Fibroblast of skin of left quadriceps (primary cell): ENCODE measurements around the gene XPO4.
A peak's percentile ranks its signal among the peaks of the same experiment; 100 is the strongest.

Source experiments
- DNase-seq, 2 experiments: peaks; one replicate each; pipeline ENCODE4 v3.0.0-alpha.2; 2013; ENCODE audit warnings: low read depth in 2 of 2

XPO4 gene

DNA sequence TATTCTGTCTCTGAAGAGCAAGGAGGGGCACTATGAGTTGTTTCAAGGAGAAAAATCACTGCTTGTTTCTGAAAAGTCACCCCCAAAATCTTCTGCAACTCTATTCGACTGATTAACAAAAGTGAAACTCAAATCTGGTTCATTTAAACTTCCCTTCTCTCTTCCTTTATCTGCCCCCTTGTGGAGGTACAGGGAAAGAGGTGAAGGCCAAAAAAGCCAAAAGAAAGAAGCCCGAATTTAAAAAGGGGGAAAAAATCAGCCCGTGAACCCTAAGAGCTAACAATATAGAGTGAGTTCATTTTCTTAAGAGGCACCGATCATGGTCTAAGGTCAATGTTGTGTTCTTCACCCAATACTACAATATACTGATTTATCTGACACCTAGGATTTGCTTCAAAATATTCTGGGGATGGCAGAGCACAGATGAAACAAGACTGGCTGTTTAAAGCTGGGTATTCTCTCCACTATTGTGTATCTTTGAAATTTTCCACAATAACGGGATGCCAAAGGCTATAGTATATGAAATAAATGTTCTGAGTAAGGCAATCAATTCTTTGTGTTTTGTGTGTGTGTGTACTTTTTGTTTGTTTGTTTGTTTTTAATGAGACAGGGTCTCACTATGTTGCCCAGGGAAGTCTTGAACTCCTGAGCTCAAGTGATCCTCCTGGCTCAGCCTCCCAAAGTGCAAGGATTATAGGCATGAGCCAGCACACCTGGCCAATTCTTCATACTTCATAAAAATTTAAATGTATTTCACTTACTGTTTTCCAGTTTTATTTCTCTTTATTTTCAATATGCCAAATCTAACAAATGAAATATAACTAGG lies 73.8 kb downstream of the XPO4 start:
- peak; percentile 25 to 37 for DNase-seq

DNA sequence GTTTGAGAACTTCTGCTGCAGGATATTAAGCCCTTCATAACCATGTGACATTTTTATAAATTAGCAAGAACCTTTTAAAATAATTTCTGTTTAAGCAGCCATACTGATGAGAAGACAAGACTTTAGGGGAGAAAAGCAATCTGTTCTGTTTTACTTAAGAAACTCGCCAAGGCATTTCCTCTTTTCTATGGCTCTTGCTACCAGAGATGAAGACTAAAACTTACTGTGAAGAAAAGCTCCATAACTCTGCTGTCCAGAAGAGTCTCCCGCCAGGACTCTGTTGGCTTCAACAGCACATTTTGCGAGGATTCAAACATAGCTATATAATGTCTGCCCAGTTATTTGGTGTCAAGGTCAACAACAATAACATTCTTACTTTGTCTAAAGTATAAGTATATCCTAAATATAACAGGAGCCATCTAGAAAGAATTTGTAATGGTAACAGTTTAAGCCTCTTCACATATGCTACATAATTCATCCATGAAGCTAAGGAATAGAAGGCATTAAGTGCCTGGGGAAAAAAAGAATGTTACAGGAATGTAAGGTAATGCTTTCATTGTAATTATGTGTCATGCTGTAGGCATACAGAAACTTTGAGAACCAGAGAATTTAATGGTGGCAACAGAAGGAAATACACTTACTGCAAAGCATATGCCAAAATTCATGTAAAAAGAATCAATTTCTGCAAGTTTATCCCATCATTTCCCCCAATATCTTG lies 75.5 kb downstream of the XPO4 start:
- DNase-seq = peak; percentile 44 to 47

DNA sequence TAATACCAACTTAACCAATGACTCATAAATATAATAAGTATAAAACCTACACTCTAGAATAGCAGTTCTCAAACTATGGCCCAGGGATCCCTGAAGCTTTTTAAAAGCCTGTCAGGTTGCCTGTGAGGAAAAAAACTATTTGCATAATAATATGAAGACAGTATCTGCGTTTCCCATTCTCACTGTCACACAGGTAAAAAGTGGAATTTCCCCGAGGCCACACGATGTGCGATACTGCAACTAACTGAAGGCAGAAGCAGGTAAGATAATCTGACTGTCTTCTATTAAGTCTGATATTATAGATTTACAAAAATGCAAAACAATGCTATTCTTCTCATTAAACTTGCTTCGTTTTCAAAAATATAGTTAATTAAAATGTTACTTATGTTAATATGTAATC lies 76.2 kb downstream of the XPO4 start:
- no peak for DNase-seq

DNA sequence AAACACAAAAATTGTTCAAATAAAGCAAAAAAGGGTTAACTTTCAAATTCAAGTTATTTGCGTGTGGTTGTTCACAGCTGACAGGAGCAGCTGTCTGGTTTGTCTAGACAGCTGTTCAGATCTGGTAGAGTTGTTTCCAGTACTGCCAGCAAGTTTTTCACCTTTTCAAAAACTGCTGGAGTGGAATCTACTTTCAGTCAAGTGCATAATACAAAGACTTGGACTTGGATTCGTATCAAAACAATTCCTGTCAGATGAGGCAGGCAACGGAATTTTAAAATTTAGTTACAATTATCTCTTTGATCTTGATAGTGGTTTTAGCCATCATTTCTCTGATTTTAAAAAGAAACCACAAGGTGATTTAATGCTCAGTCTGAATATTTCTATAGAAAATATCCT lies 77.1 kb downstream of the XPO4 start:
- no peak for DNase-seq

DNA sequence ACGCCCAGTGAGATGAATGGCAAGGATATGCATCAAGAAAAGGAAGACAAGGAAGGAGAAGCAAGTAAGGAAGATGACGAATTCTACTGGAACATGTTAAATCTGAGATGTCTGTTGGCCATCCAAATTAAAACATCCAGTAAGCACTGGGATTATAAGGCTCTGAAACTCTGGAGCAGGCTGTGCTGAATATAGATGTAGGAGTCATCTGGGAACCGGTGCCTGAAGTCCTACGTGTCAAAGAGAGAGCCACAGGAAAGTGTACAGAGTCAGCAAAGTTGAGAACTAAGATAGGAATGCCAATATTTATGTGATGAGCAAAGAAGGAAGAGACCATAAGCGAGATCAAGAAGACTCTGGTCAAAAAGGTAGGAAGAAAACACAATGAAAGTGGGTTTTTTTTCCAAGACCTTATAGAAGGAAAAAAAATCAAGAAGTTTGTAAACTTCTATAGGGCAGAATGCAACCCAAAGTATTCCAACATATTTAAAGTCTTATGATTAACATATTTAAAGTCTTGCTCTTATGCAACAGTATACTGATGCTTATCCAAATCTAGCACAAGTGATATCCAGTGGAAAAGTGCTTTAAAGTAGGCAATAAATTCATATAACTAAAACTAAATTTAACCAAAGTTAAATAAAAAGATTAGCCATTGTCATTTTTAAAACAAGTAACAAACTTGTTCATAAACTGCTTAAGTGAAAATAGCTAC lies 77.6 kb downstream of the XPO4 start:
- no peak for DNase-seq

DNA sequence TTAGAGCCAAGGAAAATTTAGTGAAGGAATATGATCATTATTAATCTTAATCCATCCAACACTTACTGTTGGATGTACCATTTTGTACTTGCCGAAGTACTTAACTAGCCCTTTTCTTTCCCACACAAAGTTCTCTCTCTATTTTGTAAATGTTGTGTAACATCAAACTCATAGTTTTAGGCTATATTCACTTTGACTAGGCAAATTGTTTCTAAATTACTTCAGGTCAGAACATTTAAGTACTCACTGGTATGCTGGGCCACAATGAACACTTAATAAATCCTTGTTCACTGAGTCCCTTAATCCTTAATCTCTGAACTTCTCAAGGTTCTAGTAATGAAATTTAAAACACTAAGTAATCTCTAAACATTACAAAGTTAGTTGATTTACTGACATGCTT lies 79.5 kb downstream of the XPO4 start:
- no peak for DNase-seq

DNA sequence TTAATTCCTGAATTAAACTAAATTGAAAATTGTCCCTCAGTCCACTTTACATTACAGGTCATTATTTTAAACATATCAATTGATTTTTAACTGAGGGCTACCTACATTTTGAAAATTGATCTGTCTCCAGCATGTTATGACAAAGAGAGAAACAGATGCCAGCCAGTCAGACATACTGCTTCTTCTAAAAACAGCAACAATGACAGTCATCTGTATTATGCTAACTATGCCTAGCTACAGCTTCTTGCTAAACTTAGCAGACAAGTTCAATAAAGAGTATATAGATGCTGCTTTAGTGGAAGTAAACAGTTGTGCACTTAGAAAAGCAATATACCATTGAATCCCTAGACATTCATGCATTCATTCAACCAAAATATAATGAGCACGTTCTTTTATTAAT lies 80.1 kb downstream of the XPO4 start:
- DNase-seq = no peak

DNA sequence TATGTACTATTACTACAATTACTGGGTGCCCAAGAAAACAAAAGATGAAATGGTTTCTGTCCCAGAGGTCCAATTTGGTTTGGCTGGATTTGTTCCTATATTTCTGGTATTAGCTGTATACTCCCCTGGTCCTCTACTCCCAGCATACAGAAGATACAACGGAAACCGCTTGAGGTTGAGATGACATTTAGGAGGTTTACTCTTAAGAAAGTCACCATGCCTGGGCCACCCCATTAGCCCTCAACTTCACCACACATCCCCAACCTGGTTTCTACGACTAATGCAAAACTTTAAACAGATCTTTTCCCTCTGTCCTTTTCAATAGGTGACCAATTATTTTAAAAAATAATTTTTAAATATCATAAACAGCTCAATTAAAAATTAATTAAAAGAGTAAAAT lies 82.8 kb downstream of the XPO4 start:
- DNase-seq = no peak

DNA sequence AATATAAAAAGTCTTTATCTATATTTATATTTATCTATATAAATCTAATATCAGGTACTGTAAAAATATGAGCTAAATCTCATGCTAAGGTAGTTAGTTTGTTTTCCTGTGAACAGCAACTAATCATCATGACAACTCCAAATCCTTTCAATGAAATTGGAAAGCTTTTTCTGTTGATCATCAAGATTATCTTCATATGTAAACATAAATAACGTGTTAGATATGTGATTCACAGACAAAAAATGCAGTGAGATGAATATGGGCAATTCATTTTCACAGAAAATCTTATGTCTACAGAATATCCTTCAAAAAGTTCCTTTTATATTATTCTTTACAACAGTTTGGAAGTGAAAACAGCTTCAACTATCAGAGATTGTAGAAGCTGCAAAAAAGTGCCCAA lies 87.1 kb downstream of the XPO4 start:
- DNase-seq = no peak

DNA sequence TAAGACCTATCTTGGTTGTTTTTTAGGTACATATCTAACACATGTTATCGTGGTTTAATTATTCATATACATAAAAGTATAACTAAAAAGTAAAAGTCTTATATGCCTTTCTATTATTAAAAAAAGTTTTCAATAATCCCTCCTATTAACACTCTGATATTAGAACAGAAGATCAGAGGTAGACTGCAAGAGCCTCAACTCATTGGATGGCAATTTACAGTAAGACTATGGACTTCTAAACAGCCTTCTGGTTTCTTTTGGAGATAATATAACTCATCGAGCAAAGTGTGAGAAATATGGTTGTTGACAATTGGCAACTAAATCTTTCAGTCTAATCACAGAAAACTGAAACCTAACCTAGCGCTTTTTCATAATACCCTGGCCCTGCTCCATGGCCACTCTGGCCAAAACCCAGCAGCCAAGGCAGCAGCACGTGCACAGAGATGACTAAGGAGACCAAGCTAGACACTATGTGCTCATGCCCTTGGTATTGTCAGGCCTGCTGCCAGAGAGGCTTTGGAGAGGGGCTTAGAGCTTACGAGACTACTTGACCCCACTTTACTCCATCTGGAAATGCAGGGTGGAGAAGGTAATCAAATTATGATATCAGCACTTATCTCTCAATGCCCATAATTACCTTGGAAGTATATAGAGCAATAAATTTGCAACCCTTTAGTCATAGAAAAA lies 88.2 kb downstream of the XPO4 start:
- DNase-seq = peak; percentile 91 to 92

DNA sequence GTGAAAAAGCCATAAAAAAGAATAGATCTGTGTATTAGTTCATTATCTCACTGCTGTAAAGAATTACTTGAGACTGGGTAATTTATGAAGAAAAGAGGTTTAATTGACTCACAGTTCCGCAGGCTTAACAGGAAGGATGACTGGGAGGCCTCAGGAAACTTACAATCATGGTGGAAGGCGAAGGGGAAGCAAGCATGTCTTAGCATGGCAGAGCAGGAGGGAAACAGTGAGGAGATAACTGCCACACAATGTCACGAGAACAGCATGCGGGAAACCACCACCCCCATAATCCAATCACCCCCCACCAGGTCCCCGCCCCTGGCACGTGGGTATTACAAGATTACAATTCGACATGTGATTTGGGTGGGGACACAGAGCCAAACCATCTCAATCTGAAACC lies 89.7 kb downstream of the XPO4 start:
- DNase-seq = no peak

DNA sequence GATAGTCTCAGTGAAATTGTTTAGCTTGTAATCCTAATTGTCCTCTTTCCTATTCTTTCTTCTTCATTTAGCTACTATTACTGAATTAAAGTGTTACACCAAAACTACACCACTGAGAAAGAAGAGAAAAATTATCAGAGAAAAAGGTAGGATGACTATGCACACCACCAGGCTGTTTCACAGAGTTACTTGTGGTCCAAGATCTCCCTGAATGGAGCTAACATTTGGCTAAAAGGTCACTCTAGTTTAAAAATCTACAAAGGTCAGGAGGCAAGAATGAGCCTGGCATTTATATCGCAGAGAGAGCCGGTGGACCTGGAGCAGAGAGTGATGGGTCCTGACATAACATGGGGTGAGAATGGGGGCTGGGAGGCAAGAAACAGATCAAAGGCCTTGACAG lies 91.7 kb downstream of the XPO4 start:
- DNase-seq = no peak

DNA sequence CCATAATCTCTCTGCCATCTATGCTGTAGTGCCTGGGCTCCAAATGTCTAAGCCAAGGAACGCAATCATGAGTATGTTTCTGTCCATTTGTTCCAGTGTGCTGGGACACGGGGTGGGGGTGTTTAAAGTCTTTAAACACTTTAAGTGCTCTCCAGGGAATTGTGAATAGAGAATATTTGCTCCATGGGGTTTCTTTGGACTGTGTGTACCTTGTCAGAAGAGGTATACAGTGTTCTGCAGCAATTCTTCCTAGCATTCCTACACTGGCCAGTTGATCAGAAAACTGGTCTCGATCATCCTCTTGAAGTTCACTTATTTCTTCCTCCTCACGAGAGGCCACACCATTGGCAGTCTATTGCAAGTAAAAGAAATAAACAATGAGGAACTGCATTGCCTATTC lies 93.7 kb downstream of the XPO4 start:
- DNase-seq = no peak

DNA sequence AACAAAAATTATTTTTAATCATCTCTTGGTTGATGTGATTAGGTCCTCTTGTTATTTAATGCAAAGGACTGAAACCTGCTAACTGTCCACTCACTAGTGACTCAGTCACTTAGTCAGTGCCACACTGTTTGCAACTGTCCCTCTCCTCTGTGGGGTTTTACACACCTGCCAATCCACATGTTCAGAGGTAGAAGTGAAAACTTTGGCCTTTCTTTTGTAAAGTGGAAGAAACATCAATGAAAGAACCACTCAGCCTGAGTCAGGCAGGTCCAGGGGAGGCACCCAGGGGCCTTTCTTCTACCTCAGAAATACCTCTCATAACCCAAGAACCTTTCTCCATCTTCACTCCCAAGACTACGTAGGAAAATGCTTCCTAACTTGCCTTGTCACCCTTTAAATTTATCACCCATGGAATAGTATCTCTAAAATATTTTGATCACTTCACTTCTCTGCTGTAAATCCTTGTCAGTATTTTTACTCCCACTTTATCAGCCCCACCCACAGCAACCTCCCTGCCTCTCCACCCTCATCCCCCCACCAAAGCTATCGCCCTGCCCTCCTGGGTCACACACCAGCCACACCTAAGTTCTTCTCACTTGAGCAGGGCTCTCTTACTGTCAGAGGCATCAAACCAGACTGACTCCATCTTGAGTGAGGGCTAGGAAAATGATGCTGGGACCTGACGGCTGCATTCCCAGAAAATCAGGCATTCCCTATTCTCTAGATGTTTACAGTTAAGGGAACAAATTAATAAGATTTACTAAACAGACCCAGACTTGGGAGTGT lies 99.2 kb downstream of the XPO4 start:
- no peak for DNase-seq

DNA sequence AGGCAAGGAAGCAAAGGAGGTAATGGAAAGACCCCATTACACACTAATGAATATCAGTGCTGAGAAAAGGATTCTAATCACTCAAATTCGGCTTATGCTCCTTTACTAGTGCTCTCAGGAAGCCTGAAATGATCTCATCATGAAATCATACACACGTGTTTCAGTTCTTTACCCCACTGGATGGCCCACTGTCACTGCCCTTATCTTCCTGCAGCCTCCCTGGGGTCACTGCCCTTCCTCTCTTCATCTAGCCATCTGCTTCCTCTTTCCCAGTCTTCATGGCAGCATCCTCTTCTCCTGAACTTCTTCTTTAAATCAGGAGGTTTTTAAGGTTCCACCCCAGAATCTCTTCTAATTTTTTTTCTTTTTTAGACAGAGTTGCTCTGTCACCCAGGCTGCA lies 100.8 kb downstream of the XPO4 start:
- no peak for DNase-seq

DNA sequence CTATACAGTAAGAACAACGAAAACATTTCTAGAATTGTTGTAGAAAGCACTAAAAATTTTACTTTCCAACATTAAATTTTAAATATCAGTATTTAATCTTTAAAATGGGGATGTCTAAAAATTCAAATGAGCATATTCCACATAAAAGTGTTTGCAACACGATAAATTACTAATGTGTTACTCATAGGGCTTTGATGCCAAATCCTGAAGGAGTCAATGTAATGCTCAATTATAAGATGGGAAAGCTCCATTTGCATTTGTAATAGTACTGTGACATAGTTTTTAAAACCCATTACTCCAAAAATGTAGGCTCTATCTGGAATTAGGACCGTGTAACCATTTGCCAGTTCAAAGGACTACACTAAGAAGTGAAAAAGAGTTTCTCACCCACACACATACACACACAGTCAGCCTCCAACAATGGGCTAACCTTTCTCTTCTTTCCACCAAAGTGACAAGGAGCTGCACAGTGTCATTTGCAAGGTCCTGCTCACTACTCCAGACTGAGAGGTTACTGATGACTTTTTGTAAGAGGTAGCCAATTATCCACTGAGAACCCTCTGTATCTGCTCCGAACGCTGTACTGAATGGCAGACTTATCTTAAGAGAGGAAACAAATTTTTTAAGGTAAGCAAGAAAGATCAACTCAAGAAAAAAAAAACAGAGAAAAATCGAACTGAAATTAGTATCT lies 102.7 kb downstream of the XPO4 start:
- peak in 1 of 2 experiments; percentile 5 for DNase-seq

DNA sequence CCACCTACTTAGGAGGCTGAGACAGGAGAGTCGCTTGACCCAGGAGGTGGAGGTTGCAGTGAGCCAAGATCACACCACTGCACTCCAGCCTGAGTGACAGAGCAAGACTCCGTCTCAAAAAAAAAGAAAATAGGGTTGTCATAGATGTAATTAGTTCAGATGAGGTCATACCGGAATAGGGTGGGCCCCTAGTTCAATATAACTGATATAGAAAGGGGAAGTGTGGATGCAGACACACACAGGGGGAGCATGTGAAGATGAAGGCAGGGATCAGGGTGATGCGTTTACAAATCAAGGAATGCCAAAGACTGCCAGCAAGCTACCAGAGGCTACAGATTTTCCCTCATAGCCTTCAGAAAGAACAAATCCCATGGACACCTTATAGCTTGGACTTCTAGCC lies 104.5 kb downstream of the XPO4 start:
- no peak for DNase-seq

DNA sequence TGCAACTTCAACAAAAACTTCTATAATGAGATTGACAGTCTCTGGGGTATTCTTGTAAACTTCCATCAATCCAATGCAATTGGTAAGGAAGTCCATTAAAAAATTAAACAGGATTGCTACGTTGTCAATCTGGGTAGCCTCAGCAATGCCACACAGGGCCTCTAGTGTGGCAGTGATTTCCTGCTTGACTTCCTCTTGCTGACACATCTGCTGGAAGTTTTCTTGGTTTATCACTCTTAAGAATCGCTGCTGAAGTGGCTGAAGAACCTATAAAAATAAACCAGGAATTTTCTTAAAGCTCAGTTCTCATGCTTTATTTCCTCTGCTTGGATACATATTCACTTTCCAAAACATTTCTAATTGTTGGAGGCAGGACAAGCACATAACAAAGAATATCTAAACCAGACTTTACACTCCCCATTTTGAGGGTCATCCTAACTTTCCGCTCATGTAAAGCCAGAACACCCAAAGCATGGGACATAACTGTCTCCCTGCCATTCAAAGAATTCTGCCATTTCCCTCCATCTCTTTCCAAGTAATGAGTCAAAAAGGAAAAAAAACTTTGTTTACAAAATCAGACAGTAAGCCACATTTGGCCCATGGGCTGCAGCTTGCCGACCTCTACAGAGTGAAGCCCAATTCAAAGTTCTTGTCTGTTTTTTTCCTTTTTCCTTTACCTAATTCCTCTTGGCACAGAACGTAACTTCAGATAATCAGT lies 105.6 kb downstream of the XPO4 start:
- no peak for DNase-seq

DNA sequence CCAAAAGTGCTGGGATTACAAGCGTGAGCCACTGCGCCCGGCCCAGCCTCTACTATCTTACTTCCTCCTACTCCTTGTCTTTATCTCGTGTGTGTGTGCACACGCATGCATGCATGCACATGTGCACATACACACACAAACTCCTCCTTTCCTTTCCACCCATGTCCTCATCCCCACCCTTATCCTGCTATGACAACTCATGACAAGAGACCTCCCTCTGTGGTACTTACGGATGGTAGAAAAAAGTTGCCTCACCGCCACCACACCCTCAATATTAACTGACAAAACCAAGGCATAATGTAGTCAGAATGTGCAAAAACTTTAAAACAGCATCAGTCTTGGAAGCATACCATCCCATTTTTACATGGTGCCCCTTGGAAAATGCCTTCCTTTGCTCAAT lies 112.9 kb downstream of the XPO4 start:
- DNase-seq = no peak

DNA sequence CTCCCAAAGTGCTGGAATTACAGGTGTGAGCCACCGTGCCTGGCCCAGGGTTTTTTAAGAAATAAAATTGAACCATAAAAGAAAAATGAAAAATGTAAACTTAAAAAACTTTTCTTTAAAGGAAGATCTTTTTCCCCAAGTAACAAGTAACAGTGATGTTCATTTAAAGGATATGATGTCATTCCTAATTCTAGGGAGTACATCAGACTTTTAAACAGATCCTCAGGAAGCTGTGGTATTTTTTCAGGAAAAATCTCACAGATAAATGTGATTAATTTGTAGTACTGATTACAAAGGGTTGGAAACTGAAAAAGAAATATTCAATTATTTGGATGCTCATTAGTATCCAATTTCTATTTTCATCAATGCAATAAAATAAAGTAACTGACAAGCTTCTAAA lies 114.2 kb downstream of the XPO4 start:
- no peak for DNase-seq
